WTC11 (cell line): ENCODE results near the gene PXYLP1. TPM values are rescaled to one million over a fixed set of nuclear protein-coding genes. Genes with fewer than 3 reads are reported as not detected.

Experiments
- ATF1 ChIP-seq: sonication (generic); formaldehyde crosslinking; IDR thresholded peaks from 2 replicates; pipeline ENCODE4 v1.8.1; 2023; ENCODE audit warnings: mild to moderate bottlenecking, moderate library complexity, missing genetic modification reagents
- CBFB ChIP-seq: sonication (generic); formaldehyde crosslinking; IDR thresholded peaks from 2 replicates; pipeline ENCODE4 v1.8.1; 2022; ENCODE audit warnings: mild to moderate bottlenecking, low read depth, missing genetic modification reagents
- CREM ChIP-seq: sonication (generic); formaldehyde crosslinking; IDR thresholded peaks from 2 replicates; pipeline ENCODE4 v1.8.1; 2022; ENCODE audit warnings: mild to moderate bottlenecking, missing genetic modification reagents, moderate library complexity
- CTCF ChIP-seq: fragments of 200-600 bp; IDR thresholded peaks from 2 replicates; pipeline ENCODE4 v1.8.0; 2022; ENCODE audit warnings: antibody characterized with exemption
- GABPB1 ChIP-seq: sonication (generic); formaldehyde crosslinking; IDR thresholded peaks from 2 replicates; pipeline ENCODE4 v1.8.1; 2023; ENCODE audit warnings: mild to moderate bottlenecking, missing genetic modification reagents
- HMGA2 ChIP-seq: fragments of 250-450 bp; sonication (Bioruptor Pico); IDR thresholded peaks from 2 replicates; pipeline ENCODE4 v1.4.0; 2021; ENCODE audit warnings: mild to moderate bottlenecking, moderate library complexity
- IRF2 ChIP-seq: sonication (generic); formaldehyde crosslinking; IDR thresholded peaks from 2 replicates; pipeline ENCODE4 v1.8.0; 2022; ENCODE audit warnings: low read depth, missing genetic modification reagents, borderline replicate concordance
- JAZF1 ChIP-seq: fragments of 250-450 bp; sonication (Bioruptor Pico); IDR thresholded peaks from 2 replicates; pipeline ENCODE4 v1.9.0; 2021; ENCODE audit warnings: moderate library complexity, mild to moderate bottlenecking, inconsistent platforms
- MLX ChIP-seq: sonication (generic); formaldehyde crosslinking; IDR thresholded peaks from 2 replicates; pipeline ENCODE4 v1.8.1; 2023; ENCODE audit warnings: mild to moderate bottlenecking, missing genetic modification reagents, moderate library complexity
- MXD4 ChIP-seq: fragments of 250-450 bp; sonication (Bioruptor Pico); IDR thresholded peaks from 2 replicates; pipeline ENCODE4 v1.8.0; 2021; ENCODE audit warnings: mild to moderate bottlenecking, moderate library complexity, borderline replicate concordance
- MYBL2 ChIP-seq: sonication (generic); formaldehyde crosslinking; IDR thresholded peaks from 2 replicates; pipeline ENCODE4 v1.8.1; 2023; ENCODE audit warnings: mild to moderate bottlenecking, moderate library complexity, missing genetic modification reagents
- NR2C2 ChIP-seq: sonication (generic); formaldehyde crosslinking; IDR thresholded peaks from 2 replicates; pipeline ENCODE4 v1.8.0; 2022; ENCODE audit warnings: mild to moderate bottlenecking, missing genetic modification reagents
- SMAD4 ChIP-seq: sonication (generic); formaldehyde crosslinking; IDR thresholded peaks from 2 replicates; pipeline ENCODE4 v1.8.0; 2022; ENCODE audit warnings: mild to moderate bottlenecking, missing genetic modification reagents
- SP1 ChIP-seq: sonication (generic); formaldehyde crosslinking; conservative IDR thresholded peaks from 2 replicates; pipeline ENCODE4 v1.8.1; 2022; ENCODE audit warnings: missing genetic modification reagents
- TEAD1 ChIP-seq: sonication (generic); formaldehyde crosslinking; IDR thresholded peaks from 2 replicates; pipeline ENCODE4 v1.8.0; 2022; ENCODE audit warnings: mild to moderate bottlenecking, missing genetic modification reagents
- TEAD4 ChIP-seq: sonication (generic); formaldehyde crosslinking; IDR thresholded peaks from 2 replicates; pipeline ENCODE4 v1.8.0; 2022; ENCODE audit warnings: mild to moderate bottlenecking, missing genetic modification reagents
- USF2 ChIP-seq: sonication (generic); formaldehyde crosslinking; IDR thresholded peaks from 2 replicates; pipeline ENCODE4 v1.8.1; 2023; ENCODE audit warnings: mild to moderate bottlenecking, missing genetic modification reagents, moderate library complexity
- ZBTB21 ChIP-seq: sonication (generic); formaldehyde crosslinking; IDR thresholded peaks from 2 replicates; pipeline ENCODE4 v1.8.1; 2023; ENCODE audit warnings: mild to moderate bottlenecking, missing genetic modification reagents, borderline replicate concordance
- ZNF396 ChIP-seq: fragments of 250-450 bp; sonication (Bioruptor Pico); IDR thresholded peaks from 2 replicates; pipeline ENCODE4 v1.8.0; 2021; ENCODE audit warnings: mild to moderate bottlenecking, moderate library complexity, borderline replicate concordance
- ZNF425 ChIP-seq: fragments of 250-450 bp; sonication (Bioruptor Pico); conservative IDR thresholded peaks from 2 replicates; pipeline ENCODE4 v1.9.0; 2021; ENCODE audit warnings: mild to moderate bottlenecking
- total RNA-seq: library from RNA; stranded (reverse); gene quantifications from 3 replicates; pipeline ENCODE4 v1.2.3, GENCODE V29; 2021
- TF ChIP-seq, protein P1 (sequence below): sonication (generic); formaldehyde crosslinking; IDR thresholded peaks from 2 replicates; pipeline ENCODE4 v1.8.0; 2022; ENCODE audit warnings: mild to moderate bottlenecking, missing genetic modification reagents
- TF ChIP-seq, protein P2 (sequence below): sonication (generic); formaldehyde crosslinking; IDR thresholded peaks from 2 replicates; pipeline ENCODE4 v1.8.1; 2023; ENCODE audit warnings: mild to moderate bottlenecking, missing genetic modification reagents
- TF ChIP-seq, protein P3 (sequence below): fragments of 250-450 bp; sonication (Bioruptor Pico); IDR thresholded peaks from 2 replicates; pipeline ENCODE4 v1.9.0; 2021; ENCODE audit warnings: mild to moderate bottlenecking
- TF ChIP-seq, protein P4 (sequence below): sonication (generic); formaldehyde crosslinking; IDR thresholded peaks from 2 replicates; pipeline ENCODE4 v1.8.1; 2022; ENCODE audit warnings: mild to moderate bottlenecking, missing genetic modification reagents, moderate library complexity, borderline replicate concordance
- TF ChIP-seq, protein P5 (sequence below): sonication (generic); formaldehyde crosslinking; IDR thresholded peaks from 2 replicates; pipeline ENCODE4 v1.8.1; 2022; ENCODE audit warnings: low read depth, missing genetic modification reagents, borderline replicate concordance
- TF ChIP-seq, protein P6 (sequence below): sonication (generic); formaldehyde crosslinking; IDR thresholded peaks from 2 replicates; pipeline ENCODE4 v1.8.0; 2022; ENCODE audit warnings: mild to moderate bottlenecking, missing genetic modification reagents

PXYLP1 gene
- total RNA-seq, 1 experiment from 2014 or later, result 20.1 TPM

GRCh38 chr3:141308588-141309218, 77.1 kb downstream of the PXYLP1 start (continued):
- TF ChIP-seq CTCF, result no peak
- TF ChIP-seq, protein P1, sequence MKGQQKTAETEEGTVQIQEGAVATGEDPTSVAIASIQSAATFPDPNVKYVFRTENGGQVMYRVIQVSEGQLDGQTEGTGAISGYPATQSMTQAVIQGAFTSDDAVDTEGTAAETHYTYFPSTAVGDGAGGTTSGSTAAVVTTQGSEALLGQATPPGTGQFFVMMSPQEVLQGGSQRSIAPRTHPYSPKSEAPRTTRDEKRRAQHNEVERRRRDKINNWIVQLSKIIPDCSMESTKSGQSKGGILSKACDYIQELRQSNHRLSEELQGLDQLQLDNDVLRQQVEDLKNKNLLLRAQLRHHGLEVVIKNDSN (CRISPR knock-in tag), result peak; percentile 92
- TF ChIP-seq ZNF396, result no peak
- peak; percentile 88 for TF ChIP-seq USF2
- TF ChIP-seq IRF2 (CRISPR knock-in tag), result no peak
- TF ChIP-seq ATF1 (CRISPR knock-in tag), result no peak
- TF ChIP-seq, protein P2, sequence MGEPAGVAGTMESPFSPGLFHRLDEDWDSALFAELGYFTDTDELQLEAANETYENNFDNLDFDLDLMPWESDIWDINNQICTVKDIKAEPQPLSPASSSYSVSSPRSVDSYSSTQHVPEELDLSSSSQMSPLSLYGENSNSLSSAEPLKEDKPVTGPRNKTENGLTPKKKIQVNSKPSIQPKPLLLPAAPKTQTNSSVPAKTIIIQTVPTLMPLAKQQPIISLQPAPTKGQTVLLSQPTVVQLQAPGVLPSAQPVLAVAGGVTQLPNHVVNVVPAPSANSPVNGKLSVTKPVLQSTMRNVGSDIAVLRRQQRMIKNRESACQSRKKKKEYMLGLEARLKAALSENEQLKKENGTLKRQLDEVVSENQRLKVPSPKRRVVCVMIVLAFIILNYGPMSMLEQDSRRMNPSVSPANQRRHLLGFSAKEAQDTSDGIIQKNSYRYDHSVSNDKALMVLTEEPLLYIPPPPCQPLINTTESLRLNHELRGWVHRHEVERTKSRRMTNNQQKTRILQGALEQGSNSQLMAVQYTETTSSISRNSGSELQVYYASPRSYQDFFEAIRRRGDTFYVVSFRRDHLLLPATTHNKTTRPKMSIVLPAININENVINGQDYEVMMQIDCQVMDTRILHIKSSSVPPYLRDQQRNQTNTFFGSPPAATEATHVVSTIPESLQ (CRISPR knock-in tag), result no peak
- TF ChIP-seq MXD4 (CRISPR knock-in tag), result no peak
- TF ChIP-seq SMAD4 (CRISPR knock-in tag), result no peak
- TF ChIP-seq, protein P3, sequence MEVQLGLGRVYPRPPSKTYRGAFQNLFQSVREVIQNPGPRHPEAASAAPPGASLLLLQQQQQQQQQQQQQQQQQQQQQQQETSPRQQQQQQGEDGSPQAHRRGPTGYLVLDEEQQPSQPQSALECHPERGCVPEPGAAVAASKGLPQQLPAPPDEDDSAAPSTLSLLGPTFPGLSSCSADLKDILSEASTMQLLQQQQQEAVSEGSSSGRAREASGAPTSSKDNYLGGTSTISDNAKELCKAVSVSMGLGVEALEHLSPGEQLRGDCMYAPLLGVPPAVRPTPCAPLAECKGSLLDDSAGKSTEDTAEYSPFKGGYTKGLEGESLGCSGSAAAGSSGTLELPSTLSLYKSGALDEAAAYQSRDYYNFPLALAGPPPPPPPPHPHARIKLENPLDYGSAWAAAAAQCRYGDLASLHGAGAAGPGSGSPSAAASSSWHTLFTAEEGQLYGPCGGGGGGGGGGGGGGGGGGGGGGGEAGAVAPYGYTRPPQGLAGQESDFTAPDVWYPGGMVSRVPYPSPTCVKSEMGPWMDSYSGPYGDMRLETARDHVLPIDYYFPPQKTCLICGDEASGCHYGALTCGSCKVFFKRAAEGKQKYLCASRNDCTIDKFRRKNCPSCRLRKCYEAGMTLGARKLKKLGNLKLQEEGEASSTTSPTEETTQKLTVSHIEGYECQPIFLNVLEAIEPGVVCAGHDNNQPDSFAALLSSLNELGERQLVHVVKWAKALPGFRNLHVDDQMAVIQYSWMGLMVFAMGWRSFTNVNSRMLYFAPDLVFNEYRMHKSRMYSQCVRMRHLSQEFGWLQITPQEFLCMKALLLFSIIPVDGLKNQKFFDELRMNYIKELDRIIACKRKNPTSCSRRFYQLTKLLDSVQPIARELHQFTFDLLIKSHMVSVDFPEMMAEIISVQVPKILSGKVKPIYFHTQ, result no peak
- no peak for TF ChIP-seq CREM (CRISPR knock-in tag)
- TF ChIP-seq GABPB1 (CRISPR knock-in tag), result no peak
- TF ChIP-seq, protein P4, sequence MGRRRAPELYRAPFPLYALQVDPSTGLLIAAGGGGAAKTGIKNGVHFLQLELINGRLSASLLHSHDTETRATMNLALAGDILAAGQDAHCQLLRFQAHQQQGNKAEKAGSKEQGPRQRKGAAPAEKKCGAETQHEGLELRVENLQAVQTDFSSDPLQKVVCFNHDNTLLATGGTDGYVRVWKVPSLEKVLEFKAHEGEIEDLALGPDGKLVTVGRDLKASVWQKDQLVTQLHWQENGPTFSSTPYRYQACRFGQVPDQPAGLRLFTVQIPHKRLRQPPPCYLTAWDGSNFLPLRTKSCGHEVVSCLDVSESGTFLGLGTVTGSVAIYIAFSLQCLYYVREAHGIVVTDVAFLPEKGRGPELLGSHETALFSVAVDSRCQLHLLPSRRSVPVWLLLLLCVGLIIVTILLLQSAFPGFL (CRISPR knock-in tag), result no peak
- TF ChIP-seq HMGA2 (CRISPR knock-in tag), result no peak
- no peak for TF ChIP-seq MYBL2 (CRISPR knock-in tag)
- TF ChIP-seq, protein P5, sequence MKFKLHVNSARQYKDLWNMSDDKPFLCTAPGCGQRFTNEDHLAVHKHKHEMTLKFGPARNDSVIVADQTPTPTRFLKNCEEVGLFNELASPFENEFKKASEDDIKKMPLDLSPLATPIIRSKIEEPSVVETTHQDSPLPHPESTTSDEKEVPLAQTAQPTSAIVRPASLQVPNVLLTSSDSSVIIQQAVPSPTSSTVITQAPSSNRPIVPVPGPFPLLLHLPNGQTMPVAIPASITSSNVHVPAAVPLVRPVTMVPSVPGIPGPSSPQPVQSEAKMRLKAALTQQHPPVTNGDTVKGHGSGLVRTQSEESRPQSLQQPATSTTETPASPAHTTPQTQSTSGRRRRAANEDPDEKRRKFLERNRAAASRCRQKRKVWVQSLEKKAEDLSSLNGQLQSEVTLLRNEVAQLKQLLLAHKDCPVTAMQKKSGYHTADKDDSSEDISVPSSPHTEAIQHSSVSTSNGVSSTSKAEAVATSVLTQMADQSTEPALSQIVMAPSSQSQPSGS (CRISPR knock-in tag), result no peak
- TF ChIP-seq ZBTB21, result no peak
- no peak for TF ChIP-seq JAZF1 (CRISPR knock-in tag)
- TF ChIP-seq ZNF425 (CRISPR knock-in tag), result no peak
- TF ChIP-seq MLX (CRISPR knock-in tag), result no peak
- TF ChIP-seq TEAD4 (CRISPR knock-in tag), result no peak
- TF ChIP-seq TEAD1, result 0 out of 2 replicates have a peak, but pooled peaks have one; percentile 18
- no peak for TF ChIP-seq SP1 (CRISPR knock-in tag)
- TF ChIP-seq NR2C2 (CRISPR knock-in tag), result no peak
- TF ChIP-seq, protein P6, sequence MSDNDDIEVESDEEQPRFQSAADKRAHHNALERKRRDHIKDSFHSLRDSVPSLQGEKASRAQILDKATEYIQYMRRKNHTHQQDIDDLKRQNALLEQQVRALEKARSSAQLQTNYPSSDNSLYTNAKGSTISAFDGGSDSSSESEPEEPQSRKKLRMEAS (CRISPR knock-in tag), result peak; percentile 91
- no peak for TF ChIP-seq CBFB (CRISPR knock-in tag)
